Fibroblast of lung (primary cell): Measurements from ENCODE around the gene CRCP.

Source experiments
- EZH2 ChIP-seq: IDR thresholded peaks from 2 replicates; pipeline ENCODE4 v1.5.1; 2012; ENCODE audit warnings: low read length, control low read depth, mild to moderate bottlenecking; ENCODE audit errors: missing control alignments
- TF ChIP-seq, protein P1 (sequence below), 2 donors: IDR thresholded peaks in 1 of 2; conservative IDR thresholded peaks in 1 of 2; 1 replicate in 1 of 2; 2 replicates in 1 of 2; pipeline ENCODE4 v1.5.1; 2011 to 2012; ENCODE audit warnings: low read length in 2 of 2, control low read depth in 1 of 2, inconsistent platforms in 1 of 2, low read depth in 1 of 2, mild to moderate bottlenecking in 1 of 2

DNA sequence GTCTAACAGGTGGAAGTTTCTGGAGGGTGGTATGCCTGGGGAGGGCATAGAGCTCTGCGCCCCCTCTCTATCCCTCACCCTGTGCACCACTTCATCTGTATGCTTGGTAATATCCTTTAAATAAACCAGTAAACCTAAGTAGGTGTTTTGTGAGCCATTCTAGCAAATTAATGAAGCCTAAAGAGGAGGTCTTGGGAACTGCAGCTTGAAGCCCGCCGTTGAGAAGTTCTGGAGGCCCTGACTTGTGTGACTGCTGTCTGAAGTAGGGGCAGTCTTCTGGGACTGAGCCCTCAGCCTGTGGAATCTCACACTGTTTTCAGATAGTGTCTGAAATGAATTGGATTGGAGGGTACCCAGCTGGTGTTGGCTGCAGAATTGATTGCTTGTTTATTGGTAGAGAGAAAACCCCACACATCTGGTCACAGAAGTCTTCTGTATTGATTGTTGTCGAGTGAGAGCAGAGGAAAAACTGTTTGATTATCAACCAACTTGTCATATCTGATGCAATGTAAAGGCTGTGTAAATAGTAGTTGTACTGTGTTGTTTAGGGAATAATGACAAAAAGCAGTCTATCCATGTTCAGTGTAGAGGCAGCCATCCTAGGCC is 4.7 kb downstream of the CRCP start:
- TF ChIP-seq, protein P1, sequence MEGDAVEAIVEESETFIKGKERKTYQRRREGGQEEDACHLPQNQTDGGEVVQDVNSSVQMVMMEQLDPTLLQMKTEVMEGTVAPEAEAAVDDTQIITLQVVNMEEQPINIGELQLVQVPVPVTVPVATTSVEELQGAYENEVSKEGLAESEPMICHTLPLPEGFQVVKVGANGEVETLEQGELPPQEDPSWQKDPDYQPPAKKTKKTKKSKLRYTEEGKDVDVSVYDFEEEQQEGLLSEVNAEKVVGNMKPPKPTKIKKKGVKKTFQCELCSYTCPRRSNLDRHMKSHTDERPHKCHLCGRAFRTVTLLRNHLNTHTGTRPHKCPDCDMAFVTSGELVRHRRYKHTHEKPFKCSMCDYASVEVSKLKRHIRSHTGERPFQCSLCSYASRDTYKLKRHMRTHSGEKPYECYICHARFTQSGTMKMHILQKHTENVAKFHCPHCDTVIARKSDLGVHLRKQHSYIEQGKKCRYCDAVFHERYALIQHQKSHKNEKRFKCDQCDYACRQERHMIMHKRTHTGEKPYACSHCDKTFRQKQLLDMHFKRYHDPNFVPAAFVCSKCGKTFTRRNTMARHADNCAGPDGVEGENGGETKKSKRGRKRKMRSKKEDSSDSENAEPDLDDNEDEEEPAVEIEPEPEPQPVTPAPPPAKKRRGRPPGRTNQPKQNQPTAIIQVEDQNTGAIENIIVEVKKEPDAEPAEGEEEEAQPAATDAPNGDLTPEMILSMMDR (conservative IDR thresholded peaks at IDR 0.05 in 1 of 2, IDR thresholded peaks at IDR 0.05 in 1 of 2; ENCODE audit: low read depth in 1 of 2, low read length in 2 of 2) = no peak
- TF ChIP-seq EZH2 = no peak
